Muscle layer of duodenum (tissue), 2 donors: Measurements from ENCODE around the gene KCNAB2.

Experiments used
- H3K27ac ChIP-seq: one replicate; pipeline ENCODE4 v1.7.0; 2013; ENCODE audit warnings: mild to moderate bottlenecking, low read length
- H3K27me3 ChIP-seq: one replicate; pipeline ENCODE4 v1.7.0; 2013; ENCODE audit warnings: low read depth, mild to moderate bottlenecking, control low read depth, low read length
- H3K36me3 ChIP-seq, 2 donors: one replicate each; pipeline ENCODE4 v1.7.0; 2013; ENCODE audit warnings: low read length in 2 of 2, control low read depth in 1 of 2, mild to moderate bottlenecking in 1 of 2; ENCODE audit not compliant: insufficient read depth in 2 of 2, control insufficient read depth in 1 of 2
- H3K4me1 ChIP-seq, 2 donors: one replicate each; pipeline ENCODE4 v1.7.0; 2013; ENCODE audit warnings: low read length in 2 of 2, mild to moderate bottlenecking in 2 of 2, control low read depth in 1 of 2, moderate library complexity in 1 of 2; ENCODE audit not compliant: insufficient read depth in 2 of 2, control insufficient read depth in 1 of 2
- H3K4me3 ChIP-seq, 2 donors: one replicate each; pipeline ENCODE4 v1.7.0; 2013; ENCODE audit warnings: low read length in 2 of 2, low read depth in 1 of 2, mild to moderate bottlenecking in 1 of 2
- H3K9me3 ChIP-seq, 2 donors: one replicate each; pipeline ENCODE4 v1.7.0; 2013; ENCODE audit warnings: low read length in 2 of 2, control low read depth in 1 of 2, mild to moderate bottlenecking in 1 of 2; ENCODE audit not compliant: control insufficient read depth in 1 of 2
- donor health status: healthy.

KCNAB2 gene

GRCh38 chr1:6045561-6045960 lies at the start of gene KCNAB2:
KCNAB2 (plus strand) TSS chr1:6045888; CDS start chr1:6051537, 5,649 bp downstream.
- H3K27me3 ChIP-seq, result no peaks in the 10 kb centered on the region
- H3K9me3 ChIP-seq, result no peaks in the 10 kb centered on the region
- no peak within 1 kb of the TSS for H3K27ac ChIP-seq
- H3K36me3 ChIP-seq, result peaks cover 0 to 8% of the 10 kb centered on the region in 2 donors
- H3K4me1 ChIP-seq, result no peaks in the 10 kb centered on the region
- no peak within 1 kb of the TSS for H3K4me3 ChIP-seq

GRCh38 chr1:5996641-5997270 lies 48.9 kb upstream of the KCNAB2 start:
- no peak overlapping the region for H3K4me3 ChIP-seq
- no peaks in the 10 kb centered on the region for H3K9me3 ChIP-seq
- no peaks in the 10 kb centered on the region for H3K36me3 ChIP-seq
- peaks cover 4% of the 10 kb centered on the region for H3K27me3 ChIP-seq
- peaks cover 0 to 13% of the 10 kb centered on the region in 2 donors for H3K4me1 ChIP-seq
- H3K27ac ChIP-seq, result no peak overlapping the region

GRCh38 chr1:5997316-5997715 lies 48.4 kb upstream of the KCNAB2 start:
- Histone ChIP-seq H3K4me1 (peaks cover 0 to 13% of the 10 kb centered on the region in 2 donors), H3K27me3 (peaks cover 4% of the 10 kb centered on the region), H3K36me3 (no peaks in the 10 kb centered on the region), H3K4me3 (no peak overlapping the region), H3K27ac (no peak overlapping the region), H3K9me3 (no peaks in the 10 kb centered on the region)

- Histone ChIP-seq H3K36me3 (no peaks in the 10 kb centered on the region), H3K9me3 (no peaks in the 10 kb centered on the region), H3K4me1 (peaks cover 0 to 10% of the 10 kb centered on the region in 2 donors), H3K27me3 (peaks cover 4% of the 10 kb centered on the region), H3K27ac (no peak overlapping the region), H3K4me3 (no peak overlapping the region)
Observed at GRCh38 chr1:5998051-5998905, 47.4 kb upstream of the KCNAB2 start.

GRCh38 chr1:5998906-5999301 lies 46.8 kb upstream of the KCNAB2 start:
- Histone ChIP-seq H3K9me3 (no peaks in the 10 kb centered on the region), H3K27me3 (no peaks in the 10 kb centered on the region), H3K36me3 (no peaks in the 10 kb centered on the region), H3K4me1 (peaks cover 0 to 4% of the 10 kb centered on the region in 2 donors), H3K27ac (no peak overlapping the region), H3K4me3 (no peak overlapping the region)

GRCh38 chr1:5999711-6000443 lies 45.8 kb upstream of the KCNAB2 start:
- Histone ChIP-seq H3K36me3 (no peaks in the 10 kb centered on the region), H3K9me3 (no peaks in the 10 kb centered on the region), H3K4me1 (no peaks in the 10 kb centered on the region), H3K27me3 (no peaks in the 10 kb centered on the region), H3K4me3 (no peak overlapping the region), H3K27ac (no peak overlapping the region)

GRCh38 chr1:6000444-6001288 lies 45.0 kb upstream of the KCNAB2 start:
- Histone ChIP-seq H3K4me1 (no peaks in the 10 kb centered on the region), H3K27ac (no peak overlapping the region), H3K9me3 (no peaks in the 10 kb centered on the region), H3K4me3 (no peak overlapping the region), H3K36me3 (no peaks in the 10 kb centered on the region), H3K27me3 (no peaks in the 10 kb centered on the region)

GRCh38 chr1:6001992-6002576 lies 43.6 kb upstream of the KCNAB2 start:
- H3K27me3 ChIP-seq, result no peaks in the 10 kb centered on the region
- H3K4me1 ChIP-seq, result no peaks in the 10 kb centered on the region
- H3K4me3 ChIP-seq, result no peak overlapping the region
- H3K9me3 ChIP-seq, result no peaks in the 10 kb centered on the region
- H3K36me3 ChIP-seq, result no peaks in the 10 kb centered on the region
- H3K27ac ChIP-seq, result no peak overlapping the region

- Histone ChIP-seq H3K9me3 (no peaks in the 10 kb centered on the region), H3K27ac (no peak overlapping the region), H3K27me3 (no peaks in the 10 kb centered on the region), H3K36me3 (no peaks in the 10 kb centered on the region), H3K4me3 (no peak overlapping the region), H3K4me1 (no peaks in the 10 kb centered on the region)
Observed at GRCh38 chr1:6002714-6003501, 42.8 kb upstream of the KCNAB2 start.
